CD4-positive, CD25-positive, alpha-beta regulatory T cell (primary cell): ENCODE measurements around the gene SOCS6. TPM values are rescaled to one million over a fixed set of nuclear protein-coding genes. Genes with fewer than 3 reads are reported as not detected.

Experiments
- ATAC-seq, 2 donors: fragments of 150-1000 bp; cut with Tn5 transposase; one replicate each; pipeline ENCODE4 v1.10.0; 2021; ENCODE audit warnings: low read depth in 2 of 2, moderate number of reproducible peaks in 2 of 2, moderate library complexity in 1 of 2
- DNase-seq, 3 donors: peaks; one replicate each; pipeline versions ENCODE4 v3.0.0 to v3.0.0-alpha.2; 2012 to 2022; ENCODE audit warnings: mixed read lengths in 1 of 3
- H3K27ac ChIP-seq: one replicate; pipeline ENCODE4 v1.7.0; 2013; ENCODE audit warnings: mild to moderate bottlenecking, low read length; ENCODE audit not compliant: insufficient read depth, poor library complexity, severe bottlenecking
- H3K27me3 ChIP-seq: one replicate; pipeline ENCODE4 v1.7.0; 2013; ENCODE audit warnings: low read length; ENCODE audit not compliant: control insufficient read depth, insufficient read depth
- H3K36me3 ChIP-seq: one replicate; pipeline ENCODE4 v1.7.0; 2013; ENCODE audit warnings: mild to moderate bottlenecking, low read length, moderate library complexity; ENCODE audit not compliant: control insufficient read depth, insufficient read depth
- H3K4me1 ChIP-seq: 2 replicates; pipeline ENCODE4 v1.7.0; 2013; ENCODE audit warnings: mild to moderate bottlenecking, low read length; ENCODE audit not compliant: insufficient read depth, control insufficient read depth, poor library complexity, severe bottlenecking
- H3K4me3 ChIP-seq: one replicate; pipeline ENCODE4 v1.7.0; 2013; ENCODE audit warnings: low read depth, mild to moderate bottlenecking, low read length, moderate library complexity
- H3K9me3 ChIP-seq, 2 experiments: 1 replicate in 1 of 2; 2 replicates in 1 of 2; pipeline ENCODE4 v1.7.0; 2013; ENCODE audit warnings: low read length in 2 of 2, mild to moderate bottlenecking in 1 of 2, moderate library complexity in 1 of 2; ENCODE audit not compliant: control insufficient read depth in 2 of 2
- H3K27ac Mint-ChIP-seq, 3 donors: one replicate each; pipeline ENCODE4 v1.8.0; 2020 to 2022; ENCODE audit warnings: mild to moderate bottlenecking in 3 of 3, mixed read lengths in 3 of 3, moderate library complexity in 2 of 3
- H3K27me3 Mint-ChIP-seq: one replicate; pipeline ENCODE4 v1.8.0; 2022; ENCODE audit warnings: mild to moderate bottlenecking, mixed read lengths
- H3K36me3 Mint-ChIP-seq: one replicate; pipeline ENCODE4 v1.8.0; 2020; ENCODE audit warnings: mixed read lengths
- H3K4me1 Mint-ChIP-seq, 4 donors: one replicate each; pipeline ENCODE4 v1.8.0; 2020 to 2022; ENCODE audit warnings: mixed read lengths in 4 of 4, mild to moderate bottlenecking in 1 of 4
- H3K4me3 Mint-ChIP-seq, 4 donors: one replicate each; pipeline ENCODE4 v1.8.0; 2020 to 2022; ENCODE audit warnings: mild to moderate bottlenecking in 4 of 4, mixed read lengths in 4 of 4, moderate library complexity in 3 of 4
- H3K9me3 Mint-ChIP-seq, 7 donors: one replicate each; pipeline ENCODE4 v1.8.0; 2020 to 2022; ENCODE audit warnings: mixed read lengths in 7 of 7, mild to moderate bottlenecking in 3 of 7, moderate library complexity in 2 of 7
- polyA plus RNA-seq, 4 donors: library from polyadenylated mRNA; unstranded; fragments of 300-500 nt; fragmentation: Illumina TruSeq; gene quantifications; one replicate each; pipeline ENCODE4 v1.2.3, GENCODE V29; 2021
- total RNA-seq: library from RNA; stranded (reverse); gene quantifications from one replicate; pipeline ENCODE4 v1.2.3, GENCODE V29; 2022

The SOCS6 gene
- total and polyA plus RNA-seq, 5 donors from 2014 or later, result 0.07 to 0.39 (median 0.26) TPM; not detected in 1

- H3K27me3 Mint-ChIP-seq, result no peaks in the 10 kb centered on the region
- ATAC-seq, result no peak
These were observed 85.3 kb downstream of the SOCS6 start for GRCh38 chr18:70374154-70374553.

DNA sequence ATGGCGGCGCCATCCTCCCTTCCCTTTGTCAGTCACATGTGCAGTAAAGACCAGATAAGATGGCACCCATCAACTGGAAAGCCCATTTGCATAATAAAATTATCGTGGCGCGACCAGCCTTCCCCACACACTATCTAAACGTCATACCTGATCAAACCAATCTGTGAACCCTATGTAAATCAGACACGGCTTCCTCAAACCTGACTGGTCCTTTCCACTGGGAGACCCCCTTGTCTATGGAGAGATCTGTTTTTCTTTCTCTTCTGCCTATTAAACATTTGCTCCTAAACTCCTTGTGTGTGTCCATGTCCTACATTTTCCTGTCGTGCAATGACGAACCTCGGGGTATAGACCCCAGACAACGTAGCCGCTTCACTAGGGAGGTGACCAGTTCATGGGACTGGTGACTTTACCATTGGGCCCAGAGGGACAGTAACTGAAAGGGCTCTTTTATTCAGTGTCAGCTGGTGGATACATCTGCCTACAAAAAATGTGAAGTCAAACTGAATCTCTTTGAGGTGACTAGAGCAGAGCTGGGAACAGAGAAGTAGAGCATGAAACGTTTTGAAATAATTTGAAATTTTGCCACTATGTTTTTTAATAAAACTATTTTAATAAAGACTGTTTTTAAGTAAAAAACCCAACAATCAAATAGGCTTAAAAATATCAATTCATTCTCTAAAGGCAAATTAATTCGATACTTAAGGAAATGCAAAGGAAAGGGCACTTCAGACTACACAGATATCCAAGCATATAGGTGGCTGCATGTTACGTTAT lies 87.5 kb downstream of the SOCS6 start:
- Mint-ChIP-seq H3K9me3 (peaks cover 0 to 2% (median 0%) of the 10 kb centered on the region in 7 donors), H3K27ac (no peak overlapping the region), H3K36me3 (no peaks in the 10 kb centered on the region), H3K4me1 (no peaks in the 10 kb centered on the region), H3K27me3 (peaks cover 4% of the 10 kb centered on the region), H3K4me3 (no peak overlapping the region)
- no peak overlapping the region for H3K4me3 ChIP-seq
- H3K9me3 ChIP-seq, result no peaks in the 10 kb centered on the region
- no peaks in the 10 kb centered on the region for H3K36me3 ChIP-seq
- DNase-seq (no peak), ATAC-seq (no peak)
- H3K4me1 ChIP-seq, result no peaks in the 10 kb centered on the region
- H3K27ac ChIP-seq, result no peak overlapping the region
- no peaks in the 10 kb centered on the region for H3K27me3 ChIP-seq

More at GRCh38 chr18:70374154-70374553, 85.3 kb downstream of the SOCS6 start:
- Mint-ChIP-seq H3K27ac (no peak overlapping the region), H3K36me3 (no peaks in the 10 kb centered on the region), H3K9me3 (peaks cover 0 to 2% (median 0%) of the 10 kb centered on the region in 7 donors), H3K4me1 (no peaks in the 10 kb centered on the region), H3K4me3 (no peak overlapping the region)
- no peak overlapping the region for H3K27ac ChIP-seq
- DNase-seq, result no peak
- no peak overlapping the region for H3K4me3 ChIP-seq
- no peaks in the 10 kb centered on the region for H3K9me3 ChIP-seq
- H3K36me3 ChIP-seq, result no peaks in the 10 kb centered on the region
- H3K4me1 ChIP-seq, result no peaks in the 10 kb centered on the region
- no peaks in the 10 kb centered on the region for H3K27me3 ChIP-seq

DNA sequence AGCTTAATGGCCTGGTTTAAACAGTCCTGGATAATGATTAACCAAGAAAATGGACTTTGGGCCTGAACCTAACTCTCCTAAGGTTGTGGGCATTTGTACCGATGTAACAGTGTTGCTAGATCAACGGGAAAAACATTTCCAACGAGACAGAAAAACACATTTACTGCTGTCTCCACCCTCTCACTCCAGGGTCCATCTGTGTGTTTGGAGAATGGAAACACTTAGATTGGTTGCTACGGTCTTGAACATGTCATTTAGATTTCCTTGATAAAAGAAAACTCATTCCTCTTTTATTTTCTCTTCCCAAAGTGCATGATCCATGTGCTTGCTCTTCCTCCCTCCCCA lies 88.0 kb downstream of the SOCS6 start:
- no peak overlapping the region for H3K27ac Mint-ChIP-seq
- H3K36me3 Mint-ChIP-seq, result no peaks in the 10 kb centered on the region
- no peaks in the 10 kb centered on the region for H3K9me3 ChIP-seq
- no peaks in the 10 kb centered on the region for H3K4me1 ChIP-seq
- no peak overlapping the region for H3K27ac ChIP-seq
- no peak overlapping the region for H3K4me3 Mint-ChIP-seq
- H3K9me3 Mint-ChIP-seq, result peaks cover 0 to 3% (median 0%) of the 10 kb centered on the region in 7 donors
- no peak overlapping the region for H3K4me3 ChIP-seq
- H3K27me3 Mint-ChIP-seq, result peaks cover 4% of the 10 kb centered on the region
- no peak for DNase-seq
- no peak for ATAC-seq
- H3K4me1 Mint-ChIP-seq, result no peaks in the 10 kb centered on the region
- H3K27me3 ChIP-seq, result no peaks in the 10 kb centered on the region
- H3K36me3 ChIP-seq, result no peaks in the 10 kb centered on the region

DNA sequence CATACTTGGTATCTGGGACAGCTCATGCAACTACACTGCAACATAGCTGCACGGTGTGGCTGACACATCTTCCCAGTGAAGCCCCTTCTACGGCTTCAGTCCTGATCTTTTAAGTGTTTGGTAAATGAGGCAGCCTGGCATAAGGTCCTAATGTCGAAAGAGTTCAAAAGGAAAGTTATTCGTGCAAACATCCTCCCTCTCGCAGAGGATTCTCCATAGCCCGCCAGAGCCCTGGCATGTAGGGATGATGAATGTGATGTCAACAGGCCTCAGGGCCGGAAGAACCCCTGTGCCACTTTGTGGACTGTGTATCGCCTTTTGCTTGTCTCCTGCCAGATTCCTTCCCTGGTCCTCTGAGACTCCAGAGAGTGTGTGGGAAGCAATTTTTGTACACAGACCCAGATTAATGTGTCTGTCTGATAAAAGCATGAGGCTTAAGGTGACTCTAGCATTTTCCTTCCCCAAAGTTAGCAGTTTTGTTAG lies 88.5 kb downstream of the SOCS6 start:
- H3K4me1 Mint-ChIP-seq, result no peaks in the 10 kb centered on the region
- Histone ChIP-seq H3K27me3 (no peaks in the 10 kb centered on the region), H3K27ac (no peak overlapping the region), H3K4me1 (no peaks in the 10 kb centered on the region), H3K36me3 (no peaks in the 10 kb centered on the region), H3K9me3 (no peaks in the 10 kb centered on the region), H3K4me3 (no peak overlapping the region)
- peaks cover 0 to 3% (median 0%) of the 10 kb centered on the region in 7 donors for H3K9me3 Mint-ChIP-seq
- H3K27me3 Mint-ChIP-seq, result peaks cover 4% of the 10 kb centered on the region
- DNase-seq (no peak), ATAC-seq (no peak)
- no peaks in the 10 kb centered on the region for H3K36me3 Mint-ChIP-seq
- H3K27ac Mint-ChIP-seq, result no peak overlapping the region
- H3K4me3 Mint-ChIP-seq, result no peak overlapping the region

DNA sequence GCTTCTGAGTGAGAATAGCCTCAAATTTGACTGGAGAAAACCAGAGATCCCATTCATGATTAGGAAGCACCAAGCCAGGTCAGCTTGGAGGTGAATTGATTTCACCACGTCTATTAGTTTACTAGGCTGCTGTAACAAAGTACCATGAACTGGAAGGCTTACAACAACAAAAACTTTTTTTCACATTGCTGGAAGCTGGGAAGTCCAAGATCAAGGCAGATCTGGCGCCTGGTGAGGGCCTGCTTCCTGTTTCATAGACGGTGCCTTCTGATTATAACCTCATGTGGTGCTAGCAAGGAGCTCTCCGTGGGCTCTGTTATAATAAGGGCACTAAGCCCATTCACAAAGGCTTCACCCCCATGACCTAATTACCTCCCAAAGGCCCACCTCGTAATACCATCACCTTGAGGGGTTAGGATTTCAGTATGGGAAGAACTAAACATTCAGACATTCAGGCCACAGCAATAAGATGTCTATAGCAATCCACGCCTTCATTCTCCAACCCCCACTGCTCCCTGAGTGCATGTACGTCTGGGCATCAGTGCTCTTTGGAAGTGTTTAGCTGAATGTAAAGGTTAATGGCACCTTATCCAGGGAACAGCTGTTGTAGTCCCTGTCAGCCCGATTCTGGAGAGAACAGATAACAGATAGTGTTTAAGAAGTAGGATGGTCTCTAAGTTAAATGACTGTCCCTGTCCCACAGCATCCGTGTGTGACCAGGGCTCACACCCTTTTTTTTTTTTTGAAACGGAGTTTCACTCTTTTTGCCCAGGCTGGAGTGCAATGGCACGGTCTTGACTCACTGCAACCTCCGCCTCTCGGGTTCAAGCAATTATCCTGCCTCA lies 89.2 kb downstream of the SOCS6 start:
- no peak overlapping the region for H3K27ac ChIP-seq
- no peak overlapping the region for H3K4me3 ChIP-seq
- no peaks in the 10 kb centered on the region for H3K27me3 ChIP-seq
- Mint-ChIP-seq H3K4me1 (no peaks in the 10 kb centered on the region), H3K4me3 (no peak overlapping the region), H3K27ac (no peak overlapping the region), H3K27me3 (peaks cover 4% of the 10 kb centered on the region), H3K36me3 (no peaks in the 10 kb centered on the region), H3K9me3 (peaks cover 0 to 2% (median 0%) of the 10 kb centered on the region in 7 donors)
- no peak for ATAC-seq
- no peaks in the 10 kb centered on the region for H3K9me3 ChIP-seq
- H3K4me1 ChIP-seq, result no peaks in the 10 kb centered on the region
- no peaks in the 10 kb centered on the region for H3K36me3 ChIP-seq
- DNase-seq, result no peak

Other genes with a start within 250 kb of the SOCS6 start
- gene RTTN, start 83.4 kb upstream of the SOCS6 start, total RNA-seq, result 36.4 TPM
- 1 to 10 TPM; 3.2 to 5.5 (median 4.0) TPM for gene RTTN, start 83.4 kb upstream of the SOCS6 start, polyA plus RNA-seq